Lower lobe of right lung (tissue), 2 donors: Measurements from ENCODE around the gene UMOD. TPM values are rescaled to one million over a fixed set of nuclear protein-coding genes. Genes with fewer than 3 reads are reported as not detected.

ENCODE experiments used
- ATAC-seq, 2 donors: fragments of 200-7000 bp; cut with Tn5 transposase; one replicate each; pipeline ENCODE4 v1.9.1; 2020 to 2022; ENCODE audit warnings: mild to moderate bottlenecking in 2 of 2, moderate library complexity in 2 of 2
- DNase-seq: peaks from one replicate; pipeline ENCODE4 v3.0.0-alpha.2; 2020
- H3K27ac ChIP-seq: fragments of 200-600 bp; one replicate; pipeline ENCODE4 v1.8.0; 2022
- H3K27me3 ChIP-seq: fragments of 200-600 bp; one replicate; pipeline ENCODE4 v1.8.0; 2022; ENCODE audit warnings: low read depth
- H3K36me3 ChIP-seq: fragments of 200-600 bp; one replicate; pipeline ENCODE4 v1.8.0; 2022; ENCODE audit warnings: mild to moderate bottlenecking
- H3K4me1 ChIP-seq: fragments of 200-600 bp; one replicate; pipeline ENCODE4 v1.8.0; 2022
- H3K4me3 ChIP-seq: fragments of 200-600 bp; one replicate; pipeline ENCODE4 v1.8.0; 2022; ENCODE audit warnings: mild to moderate bottlenecking
- H3K9me3 ChIP-seq: fragments of 200-600 bp; one replicate; pipeline ENCODE4 v1.8.0; 2022
- intact Hi-C: fragments of 100-400 bp; cut with DNase I; formaldehyde crosslinking; loops from one replicate; pipeline ENCODE4 v1.11.0; 2022
- long read RNA-seq: library from polyadenylated mRNA; unstranded; transcript quantifications from one replicate; pipeline ENCODE4 v2.0.0, GENCODE V29; 2021
- total RNA-seq: library from RNA; stranded (reverse); fragmentation: NEBNext Ultra II Directional; extraction: Animal tissue kit (Norgen Biotek cat#: 25700); gene quantifications from one replicate; pipeline ENCODE4 v1.2.1, GENCODE V29; 2021
- TF ChIP-seq, protein P1 (sequence below): fragments of 200-600 bp; IDR thresholded peaks from one replicate; pipeline ENCODE4 v1.8.0; 2022; ENCODE audit warnings: antibody characterized with exemption, mild to moderate bottlenecking
- donor health status: DM: no; HTN: yes; CAD: no; lungs with severe emphysema.

UMOD gene
- not detected for total RNA-seq
- long read RNA-seq = 0 reads

- ATAC-seq (no peak), DNase-seq (no peak)
- Histone ChIP-seq H3K9me3 (no peaks in the 10 kb centered on the region), H3K27ac (no peak within 1 kb of the TSS), H3K36me3 (no peaks in the 10 kb centered on the region), H3K27me3 (peaks cover 22% of the 10 kb centered on the region), H3K4me3 (no peak within 1 kb of the TSS), H3K4me1 (no peaks in the 10 kb centered on the region)
- intact Hi-C loops = no loop called here
- TF ChIP-seq, protein P1, sequence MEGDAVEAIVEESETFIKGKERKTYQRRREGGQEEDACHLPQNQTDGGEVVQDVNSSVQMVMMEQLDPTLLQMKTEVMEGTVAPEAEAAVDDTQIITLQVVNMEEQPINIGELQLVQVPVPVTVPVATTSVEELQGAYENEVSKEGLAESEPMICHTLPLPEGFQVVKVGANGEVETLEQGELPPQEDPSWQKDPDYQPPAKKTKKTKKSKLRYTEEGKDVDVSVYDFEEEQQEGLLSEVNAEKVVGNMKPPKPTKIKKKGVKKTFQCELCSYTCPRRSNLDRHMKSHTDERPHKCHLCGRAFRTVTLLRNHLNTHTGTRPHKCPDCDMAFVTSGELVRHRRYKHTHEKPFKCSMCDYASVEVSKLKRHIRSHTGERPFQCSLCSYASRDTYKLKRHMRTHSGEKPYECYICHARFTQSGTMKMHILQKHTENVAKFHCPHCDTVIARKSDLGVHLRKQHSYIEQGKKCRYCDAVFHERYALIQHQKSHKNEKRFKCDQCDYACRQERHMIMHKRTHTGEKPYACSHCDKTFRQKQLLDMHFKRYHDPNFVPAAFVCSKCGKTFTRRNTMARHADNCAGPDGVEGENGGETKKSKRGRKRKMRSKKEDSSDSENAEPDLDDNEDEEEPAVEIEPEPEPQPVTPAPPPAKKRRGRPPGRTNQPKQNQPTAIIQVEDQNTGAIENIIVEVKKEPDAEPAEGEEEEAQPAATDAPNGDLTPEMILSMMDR = no peak
Measured at GRCh38 chr16:20352615-20353014, at the start of gene UMOD. UMOD (minus strand) TSS chr16:20352715; CDS start chr16:20350737, 1,978 bp downstream.

- intact Hi-C loops = no loop called here
- Histone ChIP-seq H3K4me3 (no peak overlapping the region), H3K9me3 (no peaks in the 10 kb centered on the region), H3K27ac (no peak overlapping the region), H3K27me3 (no peaks in the 10 kb centered on the region), H3K4me1 (no peaks in the 10 kb centered on the region), H3K36me3 (no peaks in the 10 kb centered on the region)
- ATAC-seq (no peak), DNase-seq (no peak)
- TF ChIP-seq, protein P1 = no peak
Measured at GRCh38 chr16:20401475-20402016, 49.0 kb upstream of the UMOD start.

DNA sequence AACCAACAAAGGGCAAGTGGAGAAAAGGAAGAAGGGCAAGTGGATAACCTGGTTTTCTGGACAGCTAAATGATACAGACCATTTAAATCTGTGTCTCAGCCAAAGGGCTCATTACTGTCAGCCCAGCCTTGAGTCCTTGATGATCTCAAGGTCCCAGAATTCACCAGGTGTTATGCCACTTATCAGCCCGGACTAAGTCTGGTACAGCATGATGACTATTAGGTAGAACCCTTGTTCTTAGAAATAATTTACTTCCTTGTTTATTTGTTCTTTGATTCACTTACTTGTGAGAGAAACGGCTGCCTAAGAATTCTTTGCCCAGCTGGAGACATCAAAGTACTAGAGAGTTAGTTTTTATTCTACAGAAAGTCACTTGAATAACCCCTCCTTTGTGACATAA is 48.6 kb upstream of the UMOD start:
- Histone ChIP-seq H3K27ac (no peak overlapping the region), H3K9me3 (no peaks in the 10 kb centered on the region), H3K4me3 (no peak overlapping the region), H3K27me3 (no peaks in the 10 kb centered on the region), H3K4me1 (no peaks in the 10 kb centered on the region), H3K36me3 (no peaks in the 10 kb centered on the region)
- TF ChIP-seq, protein P1 = no peak
- intact Hi-C loops = no loop called here
- ATAC-seq = no peak
- no peak for DNase-seq

GRCh38 chr16:20399185-20399584 is 46.7 kb upstream of the UMOD start:
- Histone ChIP-seq H3K4me1 (peaks cover 4% of the 10 kb centered on the region), H3K36me3 (no peaks in the 10 kb centered on the region), H3K27ac (no peak overlapping the region), H3K4me3 (no peak overlapping the region), H3K9me3 (no peaks in the 10 kb centered on the region), H3K27me3 (no peaks in the 10 kb centered on the region)
- DNase-seq (no peak), ATAC-seq (no peak)
- TF ChIP-seq, protein P1 = no peak
- intact Hi-C loops = no loop called here

- Histone ChIP-seq H3K4me1 (peaks cover 4% of the 10 kb centered on the region), H3K4me3 (no peak overlapping the region), H3K9me3 (no peaks in the 10 kb centered on the region), H3K36me3 (no peaks in the 10 kb centered on the region), H3K27me3 (no peaks in the 10 kb centered on the region), H3K27ac (no peak overlapping the region)
- no peak for DNase-seq
- intact Hi-C loops = no loop called here
- TF ChIP-seq, protein P1 = no peak
- no peak for ATAC-seq
Measured at GRCh38 chr16:20398603-20399002, 46.1 kb upstream of the UMOD start.
